Ishikawa (cell line): ENCODE results near the gene RASA3.

Source experiments
- CEBPB ChIP-seq: IDR thresholded peaks from 2 replicates; pipeline ENCODE4 v1.6.1; 2012
- CREB1 ChIP-seq: IDR thresholded peaks from 2 replicates; pipeline ENCODE4 v1.6.1; 2012; ENCODE audit warnings: low read depth
- EGR1 ChIP-seq: IDR thresholded peaks from 2 replicates; pipeline ENCODE4 v1.6.1; 2012
- EP300 ChIP-seq: IDR thresholded peaks from 2 replicates; pipeline ENCODE4 v1.6.1; 2012; ENCODE audit warnings: borderline replicate concordance
- FOXM1 ChIP-seq: IDR thresholded peaks from 2 replicates; pipeline ENCODE4 v1.6.1; 2012; ENCODE audit warnings: low read depth, borderline replicate concordance
- NFIC ChIP-seq: IDR thresholded peaks from 2 replicates; pipeline ENCODE4 v1.6.1; 2012
- RAD21 ChIP-seq: IDR thresholded peaks from 2 replicates; pipeline ENCODE4 v1.6.1; 2012; ENCODE audit warnings: low read depth
- TAF1 ChIP-seq: IDR thresholded peaks from 2 replicates; pipeline ENCODE4 v1.6.1; 2012; ENCODE audit warnings: low read depth, mild to moderate bottlenecking
- TCF12 ChIP-seq: IDR thresholded peaks from 2 replicates; pipeline ENCODE4 v1.6.1; 2012; ENCODE audit warnings: low read depth
- TEAD4 ChIP-seq: IDR thresholded peaks from 2 replicates; pipeline ENCODE4 v1.6.1; 2012
- YY1 ChIP-seq: IDR thresholded peaks from 2 replicates; pipeline ENCODE4 v1.6.1; 2012; ENCODE audit warnings: low read depth
- ZBTB7A ChIP-seq: IDR thresholded peaks from 2 replicates; pipeline ENCODE4 v1.6.1; 2012; ENCODE audit warnings: low read depth
- TF ChIP-seq, protein P1 (sequence below): IDR thresholded peaks from 2 replicates; pipeline ENCODE4 v1.6.1; 2012; ENCODE audit warnings: low read depth, mild to moderate bottlenecking
- TF ChIP-seq, protein P2 (sequence below): IDR thresholded peaks from 2 replicates; pipeline ENCODE4 v1.6.1; 2012
- TF ChIP-seq, protein P3 (sequence below): IDR thresholded peaks from 2 replicates; pipeline ENCODE4 v1.6.1; 2012

RASA3 gene

DNA sequence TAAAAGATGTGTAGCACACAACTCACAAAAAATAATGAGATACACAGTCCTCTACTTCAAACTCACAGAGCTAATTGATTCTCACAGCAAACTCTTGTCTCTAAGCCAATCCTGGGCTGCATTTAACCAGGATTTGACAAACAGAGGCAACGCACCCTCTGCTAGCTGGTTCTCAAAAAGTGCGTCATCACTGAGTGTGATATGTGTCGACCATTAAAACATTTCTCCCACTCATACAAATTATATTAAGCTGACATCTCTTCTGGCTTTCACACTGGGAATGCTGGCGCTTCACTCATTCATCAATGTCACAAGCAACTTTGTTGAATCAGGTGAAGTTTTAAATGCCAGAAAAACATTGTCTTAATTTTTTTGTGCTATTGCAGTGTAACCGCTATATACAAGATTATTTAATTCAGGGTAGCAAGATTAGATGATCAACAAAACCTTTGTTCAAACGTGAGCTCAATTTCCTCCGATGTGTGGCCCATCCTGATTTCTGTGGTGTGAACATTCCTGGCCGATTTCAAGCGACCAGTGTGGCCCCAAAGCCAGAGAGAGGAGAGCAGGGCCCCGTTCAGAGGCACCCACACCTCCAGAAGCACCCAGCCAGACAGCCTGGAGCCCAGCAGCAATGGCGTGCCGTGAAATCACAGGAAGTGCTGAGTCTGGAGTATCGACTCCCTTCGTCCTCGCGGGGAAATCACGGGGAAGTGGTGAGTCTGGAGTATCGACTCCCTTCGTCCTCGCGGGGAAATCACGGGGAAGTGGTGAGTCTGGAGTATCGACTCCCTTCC lies 49.4 kb downstream of the RASA3 start:
- TF ChIP-seq, protein P1, sequence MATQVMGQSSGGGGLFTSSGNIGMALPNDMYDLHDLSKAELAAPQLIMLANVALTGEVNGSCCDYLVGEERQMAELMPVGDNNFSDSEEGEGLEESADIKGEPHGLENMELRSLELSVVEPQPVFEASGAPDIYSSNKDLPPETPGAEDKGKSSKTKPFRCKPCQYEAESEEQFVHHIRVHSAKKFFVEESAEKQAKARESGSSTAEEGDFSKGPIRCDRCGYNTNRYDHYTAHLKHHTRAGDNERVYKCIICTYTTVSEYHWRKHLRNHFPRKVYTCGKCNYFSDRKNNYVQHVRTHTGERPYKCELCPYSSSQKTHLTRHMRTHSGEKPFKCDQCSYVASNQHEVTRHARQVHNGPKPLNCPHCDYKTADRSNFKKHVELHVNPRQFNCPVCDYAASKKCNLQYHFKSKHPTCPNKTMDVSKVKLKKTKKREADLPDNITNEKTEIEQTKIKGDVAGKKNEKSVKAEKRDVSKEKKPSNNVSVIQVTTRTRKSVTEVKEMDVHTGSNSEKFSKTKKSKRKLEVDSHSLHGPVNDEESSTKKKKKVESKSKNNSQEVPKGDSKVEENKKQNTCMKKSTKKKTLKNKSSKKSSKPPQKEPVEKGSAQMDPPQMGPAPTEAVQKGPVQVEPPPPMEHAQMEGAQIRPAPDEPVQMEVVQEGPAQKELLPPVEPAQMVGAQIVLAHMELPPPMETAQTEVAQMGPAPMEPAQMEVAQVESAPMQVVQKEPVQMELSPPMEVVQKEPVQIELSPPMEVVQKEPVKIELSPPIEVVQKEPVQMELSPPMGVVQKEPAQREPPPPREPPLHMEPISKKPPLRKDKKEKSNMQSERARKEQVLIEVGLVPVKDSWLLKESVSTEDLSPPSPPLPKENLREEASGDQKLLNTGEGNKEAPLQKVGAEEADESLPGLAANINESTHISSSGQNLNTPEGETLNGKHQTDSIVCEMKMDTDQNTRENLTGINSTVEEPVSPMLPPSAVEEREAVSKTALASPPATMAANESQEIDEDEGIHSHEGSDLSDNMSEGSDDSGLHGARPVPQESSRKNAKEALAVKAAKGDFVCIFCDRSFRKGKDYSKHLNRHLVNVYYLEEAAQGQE = no peak
- TF ChIP-seq TAF1 = no peak
- no peak for TF ChIP-seq FOXM1

DNA sequence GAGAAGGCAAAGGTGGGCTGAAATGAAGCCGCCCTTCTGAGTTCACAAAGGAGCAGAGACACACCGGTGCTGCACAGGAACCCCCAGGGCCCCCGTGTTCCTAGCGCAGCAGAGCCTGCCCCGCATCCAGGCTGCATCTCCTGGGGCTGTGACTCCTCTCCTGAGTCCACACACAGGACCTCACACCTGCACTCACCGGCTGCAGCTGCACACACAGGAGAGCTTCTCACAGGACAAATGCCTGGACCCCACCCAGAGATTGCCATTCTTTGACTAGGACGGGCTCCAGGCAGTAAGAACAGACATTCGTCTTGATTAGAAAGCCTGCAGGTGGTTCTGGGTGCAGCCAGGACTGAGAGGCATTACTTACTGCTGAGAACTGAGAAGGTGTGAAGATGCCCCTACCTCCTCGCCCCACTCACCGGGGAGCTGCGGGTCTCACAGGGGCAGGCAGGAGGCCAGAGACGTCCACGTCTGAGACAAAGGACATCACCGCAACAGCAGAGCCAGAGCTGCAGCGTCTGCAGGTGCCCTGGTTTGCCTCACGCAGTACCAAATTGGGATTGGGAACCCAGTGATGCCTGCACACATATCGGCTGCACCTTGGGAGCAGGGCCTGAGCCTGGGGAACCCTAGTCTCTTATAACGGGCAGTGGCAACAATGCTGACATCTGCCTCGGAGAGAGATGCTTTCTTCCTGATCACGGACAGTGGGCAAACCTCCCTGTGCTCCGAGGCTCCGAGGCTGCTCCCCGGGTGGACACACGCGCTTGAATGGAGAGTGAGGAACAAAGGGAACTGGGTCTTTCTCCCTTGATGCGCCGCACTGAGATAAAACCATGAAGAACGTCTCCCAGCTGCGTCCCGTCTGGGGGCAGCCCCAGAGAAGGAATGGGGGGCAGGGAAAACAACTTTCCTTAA lies 50.4 kb downstream of the RASA3 start:
- TF ChIP-seq, protein P2, sequence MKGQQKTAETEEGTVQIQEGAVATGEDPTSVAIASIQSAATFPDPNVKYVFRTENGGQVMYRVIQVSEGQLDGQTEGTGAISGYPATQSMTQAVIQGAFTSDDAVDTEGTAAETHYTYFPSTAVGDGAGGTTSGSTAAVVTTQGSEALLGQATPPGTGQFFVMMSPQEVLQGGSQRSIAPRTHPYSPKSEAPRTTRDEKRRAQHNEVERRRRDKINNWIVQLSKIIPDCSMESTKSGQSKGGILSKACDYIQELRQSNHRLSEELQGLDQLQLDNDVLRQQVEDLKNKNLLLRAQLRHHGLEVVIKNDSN = no peak
- no peak for TF ChIP-seq CREB1
- TF ChIP-seq FOXM1 = no peak
- no peak for TF ChIP-seq NFIC
- TF ChIP-seq TEAD4 = no peak
- TF ChIP-seq CEBPB = no peak
- no peak for TF ChIP-seq YY1
- no peak for TF ChIP-seq RAD21
- no peak for TF ChIP-seq ZBTB7A

DNA sequence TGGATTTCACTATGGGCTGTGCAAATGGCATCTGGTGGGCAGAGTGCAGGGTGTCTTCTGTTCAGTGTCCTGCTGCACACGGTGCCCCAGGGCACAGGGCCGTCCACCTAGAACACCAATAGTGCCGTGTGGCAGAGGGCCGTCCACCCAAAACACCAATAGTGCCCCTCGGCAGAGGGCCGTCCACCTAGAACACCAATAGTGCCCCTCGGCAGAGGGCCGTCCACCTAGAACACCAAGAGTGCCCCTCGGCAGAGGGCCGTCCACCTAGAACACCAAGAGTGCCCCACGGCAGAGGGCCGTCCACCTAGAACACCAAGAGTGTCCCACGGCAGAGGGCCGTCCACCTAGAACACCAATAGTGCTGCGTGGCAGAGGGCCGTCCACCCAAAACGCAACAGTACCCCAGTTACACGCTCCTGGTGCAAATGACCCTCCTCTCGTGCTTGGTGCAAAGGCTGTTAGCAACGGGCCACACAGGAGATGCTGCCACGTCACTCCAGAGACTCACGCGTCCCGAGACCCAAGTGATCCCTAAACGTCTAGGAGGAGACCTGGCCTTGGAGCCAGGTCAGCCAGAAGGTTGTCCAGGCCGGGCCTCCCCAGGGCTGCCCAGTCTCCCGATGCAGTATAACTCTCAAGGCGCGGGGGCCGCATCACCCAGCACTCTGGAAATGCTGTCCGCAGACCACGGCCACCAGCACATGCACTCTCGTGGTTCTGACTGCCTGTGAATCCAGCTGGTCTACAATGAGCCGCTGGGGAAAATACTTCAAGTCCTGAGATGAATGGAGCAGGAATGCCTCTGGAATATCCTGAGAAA lies 51.5 kb downstream of the RASA3 start:
- TF ChIP-seq, protein P2 = no peak
- TF ChIP-seq ZBTB7A (no peak), RAD21 (no peak), NFIC (no peak), TAF1 (no peak), TCF12 (no peak), EGR1 (no peak), FOXM1 (no peak)
- TF ChIP-seq, protein P3, sequence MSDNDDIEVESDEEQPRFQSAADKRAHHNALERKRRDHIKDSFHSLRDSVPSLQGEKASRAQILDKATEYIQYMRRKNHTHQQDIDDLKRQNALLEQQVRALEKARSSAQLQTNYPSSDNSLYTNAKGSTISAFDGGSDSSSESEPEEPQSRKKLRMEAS = no peak

DNA sequence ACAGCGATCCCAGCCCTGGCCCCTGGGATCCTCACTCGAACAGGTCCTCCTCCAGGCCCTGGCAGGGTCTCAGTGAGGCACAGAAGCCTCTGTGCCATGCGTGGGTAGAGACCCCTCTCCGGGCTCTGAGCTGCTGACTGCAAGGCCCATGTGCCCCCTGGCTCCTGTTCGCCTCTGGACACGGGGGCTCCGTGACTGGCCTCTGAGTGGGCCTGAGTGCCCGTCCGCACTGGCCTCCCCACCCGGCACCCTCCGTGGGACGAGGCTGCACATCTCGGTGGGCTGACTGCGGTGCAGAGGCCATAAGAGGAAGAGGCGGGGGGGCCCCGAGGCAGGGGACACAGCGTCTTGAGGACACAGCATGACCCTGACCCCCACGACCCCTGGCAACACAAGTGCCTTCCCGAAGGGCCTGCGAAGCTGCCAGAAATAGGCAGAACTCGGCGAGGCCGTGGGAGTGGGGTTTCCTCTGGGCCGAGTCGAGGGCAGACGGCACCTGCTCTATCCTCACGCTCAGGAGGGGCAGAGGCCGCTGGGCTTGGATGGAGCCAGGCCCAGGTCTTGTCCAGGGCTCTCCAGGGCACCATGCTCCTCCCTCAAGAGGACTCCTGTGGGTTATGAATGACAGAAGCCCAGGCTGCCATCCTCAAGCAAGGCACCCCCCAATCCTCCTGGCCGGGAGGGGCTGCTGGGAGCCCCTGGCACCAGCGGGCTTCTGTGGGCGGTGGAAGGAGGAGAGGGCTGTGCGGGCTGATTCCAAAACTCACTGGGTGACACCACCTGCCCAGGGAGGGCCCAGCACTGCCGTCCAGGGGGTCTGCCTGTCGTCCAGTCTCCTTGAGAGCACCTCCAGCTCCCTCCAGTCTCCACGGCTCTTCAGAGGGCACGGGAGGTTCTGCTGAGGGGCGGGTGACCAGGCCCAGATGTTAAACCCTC lies 52.6 kb downstream of the RASA3 start:
- no peak for TF ChIP-seq EP300
- no peak for TF ChIP-seq CEBPB
- TF ChIP-seq CREB1 = no peak
- no peak for TF ChIP-seq TAF1
- TF ChIP-seq YY1 = no peak

DNA sequence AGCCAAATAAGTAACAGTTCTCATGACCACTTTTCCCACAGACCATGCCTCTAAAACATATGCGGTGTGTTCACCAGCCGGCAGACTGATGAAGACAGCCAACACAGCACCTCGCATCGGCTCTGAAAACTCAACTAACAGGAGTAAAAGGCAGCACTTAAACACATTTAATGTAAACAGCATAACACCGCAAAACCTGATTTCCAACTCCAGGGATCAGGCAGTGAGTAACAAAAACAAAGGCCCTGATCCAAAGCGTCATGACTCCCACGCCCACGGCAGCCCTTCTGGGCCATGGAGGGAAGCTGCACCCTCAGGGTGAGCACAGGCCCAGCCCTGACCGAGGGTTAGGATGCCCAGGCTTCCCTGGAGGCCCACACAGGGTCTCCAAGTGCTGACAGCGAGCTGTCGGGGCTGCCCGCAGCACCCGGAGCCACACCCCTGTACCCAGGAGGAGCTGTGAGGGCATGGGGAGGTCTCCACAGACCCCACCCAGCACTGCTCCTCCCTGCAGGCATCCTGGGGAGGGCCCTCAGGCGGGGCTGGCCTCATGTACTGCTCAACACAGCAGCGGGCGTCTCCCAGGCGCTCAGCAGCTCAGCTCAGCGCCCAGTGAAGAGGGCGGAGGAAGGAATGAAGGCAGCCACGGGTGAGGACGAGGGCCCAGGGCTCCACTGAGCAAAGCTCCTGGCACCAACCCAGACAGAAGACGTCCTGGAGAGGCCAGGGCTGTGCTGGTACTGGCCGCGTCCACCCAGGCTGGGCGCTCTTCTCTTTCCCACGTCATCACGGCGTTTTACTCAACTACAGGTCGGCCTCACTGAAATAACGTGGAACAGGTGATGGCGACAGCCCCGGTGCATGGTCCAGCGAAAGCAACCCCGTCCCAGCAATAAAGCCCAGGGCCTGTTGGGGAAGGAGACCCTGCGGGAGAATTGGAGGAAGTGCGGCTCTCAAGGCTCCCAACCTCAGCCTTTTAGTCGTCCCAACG lies 53.7 kb downstream of the RASA3 start:
- TF ChIP-seq EGR1 (peak; percentile 55), CEBPB (no peak), FOXM1 (no peak), ZBTB7A (no peak), TCF12 (no peak), TAF1 (no peak), TEAD4 (no peak)
- TF ChIP-seq, protein P3 = peak; percentile 8; the same call in 1 of the 2 replicates
